Keratinocyte (primary cell): ENCODE results near the gene SCFD2.

Experiments
- EZH2 ChIP-seq: IDR thresholded peaks from one replicate; pipeline ENCODE4 v1.6.1; 2012; ENCODE audit warnings: inconsistent platforms, mild to moderate bottlenecking, low read length, moderate library complexity
- TF ChIP-seq, protein P1 (sequence below), 3 experiments: IDR thresholded peaks in 1 of 3; conservative IDR thresholded peaks in 1 of 3; optimal IDR thresholded peaks in 1 of 3; 2 replicates in 2 of 3; 3 replicates in 1 of 3; pipeline versions ENCODE3 to v1.5.1; 2011; ENCODE audit warnings: low read length in 3 of 3, mild to moderate bottlenecking in 3 of 3, moderate library complexity in 2 of 3, control low read depth in 1 of 3, inconsistent platforms in 1 of 3; ENCODE audit not compliant: insufficient read depth in 2 of 3; ENCODE audit errors: extremely low read depth in 1 of 3

GRCh38 chr4:52874948-52875347, 490.9 kb downstream of the SCFD2 start:
- TF ChIP-seq, protein P1, sequence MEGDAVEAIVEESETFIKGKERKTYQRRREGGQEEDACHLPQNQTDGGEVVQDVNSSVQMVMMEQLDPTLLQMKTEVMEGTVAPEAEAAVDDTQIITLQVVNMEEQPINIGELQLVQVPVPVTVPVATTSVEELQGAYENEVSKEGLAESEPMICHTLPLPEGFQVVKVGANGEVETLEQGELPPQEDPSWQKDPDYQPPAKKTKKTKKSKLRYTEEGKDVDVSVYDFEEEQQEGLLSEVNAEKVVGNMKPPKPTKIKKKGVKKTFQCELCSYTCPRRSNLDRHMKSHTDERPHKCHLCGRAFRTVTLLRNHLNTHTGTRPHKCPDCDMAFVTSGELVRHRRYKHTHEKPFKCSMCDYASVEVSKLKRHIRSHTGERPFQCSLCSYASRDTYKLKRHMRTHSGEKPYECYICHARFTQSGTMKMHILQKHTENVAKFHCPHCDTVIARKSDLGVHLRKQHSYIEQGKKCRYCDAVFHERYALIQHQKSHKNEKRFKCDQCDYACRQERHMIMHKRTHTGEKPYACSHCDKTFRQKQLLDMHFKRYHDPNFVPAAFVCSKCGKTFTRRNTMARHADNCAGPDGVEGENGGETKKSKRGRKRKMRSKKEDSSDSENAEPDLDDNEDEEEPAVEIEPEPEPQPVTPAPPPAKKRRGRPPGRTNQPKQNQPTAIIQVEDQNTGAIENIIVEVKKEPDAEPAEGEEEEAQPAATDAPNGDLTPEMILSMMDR (optimal IDR thresholded peaks at IDR 0.05 in 1 of 3, IDR thresholded peaks at IDR 0.05 in 1 of 3, conservative IDR thresholded peaks at IDR 0.05 in 1 of 3; ENCODE audit: extremely low read depth in 1 of 3, insufficient read depth in 2 of 3, low read length in 3 of 3) = no peak
- TF ChIP-seq EZH2 = no peak
